Measurements from ENCODE around the gene STIMATE.
A peak's percentile ranks its signal among the peaks of the same experiment; 100 is the strongest.

Gene STIMATE

DNA sequence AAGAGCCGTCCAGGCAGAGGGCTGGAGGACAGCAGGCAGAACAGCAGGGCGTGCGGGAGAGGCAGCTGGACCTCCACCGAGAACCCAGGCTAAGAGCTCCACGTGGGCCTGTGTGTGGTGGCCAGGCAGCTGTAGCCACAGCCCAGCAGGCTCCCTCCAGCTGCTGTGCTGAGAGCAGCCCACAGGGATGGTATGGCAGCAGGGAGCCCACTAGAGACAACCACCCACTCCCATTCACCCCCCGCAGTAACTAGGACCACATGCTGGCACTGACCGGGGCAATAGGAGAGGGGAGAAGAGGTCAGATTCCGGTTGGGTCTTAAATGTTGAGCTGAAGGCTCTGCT is 37.0 kb downstream of the STIMATE start:
- no peak for DNase-seq

- no peak for DNase-seq
Measured at GRCh38 chr3:52859686-52860423, 37.5 kb downstream of the STIMATE start.

GRCh38 chr3:52857864-52858263 is 39.5 kb downstream of the STIMATE start:
- no peak for DNase-seq

- DNase-seq = no peak
Measured at GRCh38 chr3:52857133-52857532, 40.2 kb downstream of the STIMATE start.

DNA sequence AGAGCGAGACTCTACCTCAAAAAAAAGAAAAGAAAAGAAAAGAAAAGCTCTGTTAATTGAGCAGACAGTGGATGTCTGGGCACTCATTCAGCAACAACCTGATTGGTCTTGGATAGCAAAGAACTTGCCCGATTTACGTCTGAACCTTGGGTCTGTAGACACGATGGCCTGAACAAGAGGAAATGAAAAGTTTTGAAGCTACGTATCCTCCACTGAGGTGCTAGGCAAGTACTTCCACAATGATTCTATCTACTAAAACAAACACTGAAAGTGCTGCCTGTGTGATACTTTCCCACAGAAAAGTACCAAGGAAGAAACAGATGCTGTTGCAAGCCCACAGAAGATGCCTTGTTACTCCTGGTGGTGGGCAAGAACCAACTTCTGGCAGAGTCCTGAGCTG is 40.7 kb downstream of the STIMATE start:
- no peak for DNase-seq

DNA sequence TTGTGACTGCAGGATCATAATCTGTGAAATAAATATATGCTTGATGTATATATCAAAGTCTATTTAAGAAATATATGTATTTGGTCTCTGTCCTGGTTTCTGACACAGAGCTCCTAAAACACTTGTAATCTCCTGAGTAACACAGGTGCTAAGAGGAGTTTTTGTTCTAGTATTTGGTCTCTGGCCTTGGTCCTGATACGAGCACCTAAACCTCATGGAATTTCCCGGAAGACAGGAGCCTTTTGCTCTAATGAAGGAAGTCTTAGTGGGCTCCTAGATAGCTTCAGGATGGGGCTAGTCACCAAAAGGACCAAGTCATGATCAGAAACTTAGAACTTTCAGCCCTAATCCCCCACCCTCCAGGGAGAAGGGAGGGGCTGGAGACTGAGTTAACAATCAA is 43.3 kb downstream of the STIMATE start:
- no peak for DNase-seq

GRCh38 chr3:52852419-52852818 is 44.9 kb downstream of the STIMATE start:
- no peak for DNase-seq

DNA sequence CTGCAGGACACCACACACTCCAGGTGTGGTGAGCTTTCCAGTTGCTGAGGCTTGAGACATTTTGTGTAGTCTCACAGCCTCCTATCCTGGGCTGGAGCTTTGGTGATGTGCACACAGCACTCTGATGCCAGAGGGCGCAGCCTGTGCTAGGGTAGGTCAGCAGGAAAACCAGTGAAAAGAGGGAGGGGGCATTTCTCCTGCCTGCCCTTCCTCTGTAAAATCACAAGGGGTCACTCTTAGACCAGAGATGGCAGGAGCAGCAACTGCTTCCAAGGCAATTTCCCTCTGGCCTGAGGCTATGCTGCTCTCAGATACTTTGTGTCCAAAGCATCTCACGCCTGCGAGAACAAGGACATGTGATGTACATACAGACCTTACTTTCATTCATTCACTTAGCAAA is 46.0 kb downstream of the STIMATE start:
- DNase-seq = peak; percentile 35

- no peak for DNase-seq
Measured at GRCh38 chr3:52849656-52850055, 47.7 kb downstream of the STIMATE start.

- DNase-seq = no peak
Measured at GRCh38 chr3:52848617-52849016, 48.7 kb downstream of the STIMATE start.

DNA sequence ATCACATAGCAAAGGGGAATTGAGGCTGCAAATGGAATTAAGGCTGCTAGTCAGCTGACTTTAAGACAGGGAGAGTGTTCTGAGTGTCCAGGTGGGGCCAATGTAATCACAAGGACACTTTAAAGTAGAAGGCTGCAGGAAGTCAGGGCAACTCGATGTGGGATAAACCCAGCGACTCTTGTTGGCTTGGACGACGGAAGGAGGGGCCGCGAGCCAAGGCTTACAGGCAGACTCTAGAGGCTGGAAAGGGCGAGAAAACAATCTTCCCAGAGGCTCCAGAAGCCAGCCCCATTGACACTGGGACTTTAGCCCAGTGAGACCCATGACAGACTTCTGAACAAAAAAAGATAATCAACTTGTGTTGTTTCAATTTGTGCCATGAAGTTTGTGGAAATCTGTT is 49.6 kb downstream of the STIMATE start:
- no peak for DNase-seq

GRCh38 chr3:52847241-52847640 is 50.1 kb downstream of the STIMATE start:
- no peak for DNase-seq

GRCh38 chr3:52846432-52846965 is 50.8 kb downstream of the STIMATE start:
- no peak for DNase-seq

DNA sequence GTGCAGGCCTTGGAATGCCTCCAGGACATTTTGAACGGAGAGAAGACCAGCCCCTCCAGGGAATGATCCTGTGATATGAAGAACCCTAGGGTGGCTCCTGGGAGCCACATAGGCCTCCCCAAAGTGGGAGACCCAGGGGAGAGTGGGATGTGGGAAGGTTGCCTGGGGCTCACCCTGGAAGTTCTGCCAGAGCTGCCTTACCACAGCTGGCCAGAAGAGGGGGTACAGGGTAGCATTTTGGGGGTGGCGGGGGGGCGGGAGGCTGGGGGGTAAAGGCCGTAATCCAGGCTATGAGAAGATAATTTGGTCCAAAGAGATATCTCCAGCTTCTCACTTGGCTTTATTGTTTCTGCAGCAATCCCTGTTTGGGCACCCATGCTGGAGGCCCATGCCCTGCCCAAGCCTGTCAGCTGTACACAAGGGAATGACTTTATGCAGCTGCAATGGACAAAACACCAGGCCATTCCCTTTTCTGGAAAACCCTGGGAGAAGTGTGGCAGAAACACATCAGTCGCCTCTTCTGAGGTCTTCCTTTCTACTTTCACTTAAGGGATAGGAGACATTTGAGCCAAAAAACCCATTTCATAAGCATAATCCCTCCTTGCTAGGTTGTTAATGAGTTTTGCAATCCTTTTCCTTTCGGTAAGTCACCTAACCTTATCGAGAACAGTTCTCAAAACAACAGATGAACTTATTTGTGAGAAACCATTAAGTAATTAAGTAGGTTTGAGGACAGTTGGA is 51.5 kb downstream of the STIMATE start:
- DNase-seq = peak; percentile 9

GRCh38 chr3:52845157-52845556 is 52.2 kb downstream of the STIMATE start:
- DNase-seq = no peak

DNA sequence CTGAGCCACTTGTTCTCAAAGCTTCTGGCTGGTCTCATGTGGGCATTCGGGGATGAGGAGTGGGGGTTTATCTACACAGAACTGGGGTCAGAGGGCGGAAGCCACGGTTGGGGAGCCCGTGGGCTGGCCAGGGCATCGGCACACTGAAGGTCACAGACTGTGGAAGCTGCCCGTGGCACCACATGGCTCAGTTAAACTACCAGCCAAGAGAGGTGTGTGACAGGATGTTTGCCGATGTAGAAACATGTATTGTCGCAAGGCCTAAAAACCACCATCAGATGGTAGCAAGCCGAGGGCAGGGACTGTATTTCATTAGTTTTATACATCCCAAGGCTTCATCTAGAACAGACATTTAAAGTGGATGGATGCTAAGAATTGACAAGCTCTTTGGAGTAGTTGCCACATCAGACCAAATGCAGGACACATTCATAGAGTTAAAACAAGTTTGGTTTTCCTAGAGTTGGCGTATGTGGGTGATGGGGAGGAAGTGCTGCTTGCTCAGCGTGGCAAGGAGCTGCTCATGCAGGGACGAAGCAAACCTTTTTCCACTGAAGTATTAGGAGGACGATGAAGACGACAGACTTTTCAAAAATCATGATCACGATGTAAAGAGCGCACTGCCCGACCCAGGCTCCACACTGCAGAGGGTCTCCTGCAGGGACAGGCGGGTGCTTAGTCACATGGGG is 52.9 kb downstream of the STIMATE start:
- DNase-seq = no peak

DNA sequence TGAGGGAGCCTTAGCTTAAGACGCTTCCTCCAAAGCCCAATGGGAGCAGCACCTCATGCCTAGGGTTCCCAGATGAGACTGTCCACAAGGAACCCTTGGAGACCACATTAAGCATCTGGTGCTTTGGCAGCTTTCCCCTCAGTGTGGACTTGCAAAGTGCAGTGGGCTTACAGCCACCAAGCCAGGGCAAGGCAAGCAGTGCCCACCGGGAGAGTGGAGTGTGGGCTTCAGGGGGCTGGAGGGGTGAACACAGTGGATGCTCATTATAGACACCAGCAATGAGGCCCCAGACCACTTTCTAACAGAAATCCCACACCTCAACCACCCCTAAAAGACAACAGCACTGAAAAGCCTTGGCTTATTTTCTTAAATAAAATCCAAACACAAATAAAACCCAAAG is 53.5 kb downstream of the STIMATE start:
- DNase-seq = no peak

- DNase-seq = no peak
Measured at GRCh38 chr3:52843108-52843865, 54.1 kb downstream of the STIMATE start.

- DNase-seq = no peak
Measured at GRCh38 chr3:52842424-52842823, 54.9 kb downstream of the STIMATE start.

DNA sequence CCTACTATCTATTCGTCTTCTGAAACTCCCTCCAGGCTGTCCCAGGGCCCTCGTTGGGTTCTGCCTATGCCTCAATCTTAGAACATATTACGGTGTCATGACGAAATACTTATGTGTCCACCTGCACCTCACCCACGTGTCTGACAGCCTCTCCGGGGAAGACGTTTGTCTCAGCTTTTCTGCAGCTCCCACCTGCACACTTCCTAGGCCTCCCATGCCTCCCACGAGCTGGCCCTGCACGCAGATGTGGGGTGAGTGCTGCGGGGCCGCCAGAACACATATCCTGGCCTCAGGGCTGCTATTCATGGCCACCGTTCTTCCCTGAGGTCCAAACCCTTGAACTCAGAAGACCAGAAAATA is 55.4 kb downstream of the STIMATE start:
- no peak for DNase-seq

DNA sequence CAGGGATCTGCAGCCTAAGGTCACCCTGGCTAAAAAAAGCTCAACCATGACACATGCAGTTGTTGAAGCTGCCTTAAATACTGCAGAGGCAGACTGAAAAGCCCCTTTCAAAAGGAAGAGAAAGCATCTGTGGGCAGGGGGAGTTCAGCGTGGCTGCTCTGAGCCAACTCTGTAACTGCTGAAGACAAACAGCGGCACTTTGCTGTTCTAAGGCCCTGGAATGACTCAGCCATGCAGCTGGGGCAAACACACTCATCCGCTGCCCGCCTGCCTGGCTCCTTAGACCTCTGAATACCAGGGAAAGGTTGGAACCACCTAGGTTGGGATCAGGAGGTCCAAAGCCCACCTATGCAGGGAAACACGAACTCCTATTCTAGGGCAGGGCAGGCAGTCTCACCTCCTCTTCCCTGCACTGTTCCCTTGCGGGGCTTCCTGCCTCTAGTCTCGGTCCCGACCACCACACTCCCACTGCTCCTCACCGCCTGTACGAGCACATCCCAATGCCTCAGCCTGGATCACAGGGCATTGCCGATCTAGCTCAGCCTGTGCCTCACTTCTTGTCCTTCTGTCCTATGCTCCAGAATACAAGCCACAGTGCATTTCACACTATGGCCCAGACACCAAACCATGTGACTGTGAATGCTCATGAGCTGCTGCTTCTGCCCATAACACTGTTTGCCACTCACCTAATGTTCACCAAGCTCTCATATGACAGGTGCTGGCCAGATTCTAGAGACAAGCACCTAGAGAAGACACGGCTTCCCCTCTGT is 56.0 kb downstream of the STIMATE start:
- no peak for DNase-seq

DNA sequence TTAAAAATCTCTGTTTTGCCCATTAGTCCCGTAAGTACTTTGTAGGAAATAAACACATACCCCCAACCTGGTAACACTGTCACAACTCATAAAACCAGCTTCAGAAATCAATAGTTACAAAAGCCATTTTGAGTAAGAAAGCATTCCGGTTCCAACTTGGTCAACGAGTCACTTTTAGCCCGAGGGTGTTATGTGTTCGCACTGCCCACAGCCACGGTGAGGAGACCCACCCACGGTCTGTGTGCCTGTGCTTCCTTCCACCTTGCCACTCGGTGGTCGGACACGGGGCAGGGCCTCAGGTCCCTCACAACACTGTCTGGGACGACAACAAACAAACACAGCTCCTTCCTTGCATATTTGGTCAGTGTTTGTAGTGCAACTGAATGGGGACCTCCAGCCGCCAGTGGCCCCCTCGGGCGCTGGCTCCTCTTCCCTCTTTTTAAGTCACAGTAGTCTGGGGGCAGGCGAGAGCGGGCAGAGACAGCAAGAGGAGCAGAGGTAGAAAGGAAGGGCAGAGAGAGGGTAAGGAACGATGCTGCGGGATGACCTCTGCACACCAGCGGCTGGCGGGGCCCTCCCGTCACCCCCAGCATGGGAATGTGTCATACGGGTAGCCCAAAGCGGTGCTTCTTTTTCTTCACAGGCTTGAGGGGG is 57.3 kb downstream of the STIMATE start:
- no peak for DNase-seq
